Ishikawa (cell line): ENCODE measurements around the gene OTUB1.

Experiments used
- CEBPB ChIP-seq: IDR thresholded peaks from 2 replicates; pipeline ENCODE4 v1.6.1; 2012
- EP300 ChIP-seq: IDR thresholded peaks from 2 replicates; pipeline ENCODE4 v1.6.1; 2012; ENCODE audit warnings: borderline replicate concordance
- FOXM1 ChIP-seq: IDR thresholded peaks from 2 replicates; pipeline ENCODE4 v1.6.1; 2012; ENCODE audit warnings: low read depth, borderline replicate concordance
- NFIC ChIP-seq: IDR thresholded peaks from 2 replicates; pipeline ENCODE4 v1.6.1; 2012
- RAD21 ChIP-seq: IDR thresholded peaks from 2 replicates; pipeline ENCODE4 v1.6.1; 2012; ENCODE audit warnings: low read depth
- REST ChIP-seq: IDR thresholded peaks from 2 replicates; pipeline ENCODE4 v1.6.1; 2012; ENCODE audit warnings: low read depth, mild to moderate bottlenecking
- TAF1 ChIP-seq: IDR thresholded peaks from 2 replicates; pipeline ENCODE4 v1.6.1; 2012; ENCODE audit warnings: low read depth, mild to moderate bottlenecking
- USF1 ChIP-seq: IDR thresholded peaks from 2 replicates; pipeline ENCODE4 v1.6.1; 2012
- YY1 ChIP-seq: IDR thresholded peaks from 2 replicates; pipeline ENCODE4 v1.6.1; 2012; ENCODE audit warnings: low read depth
- ZBTB7A ChIP-seq: IDR thresholded peaks from 2 replicates; pipeline ENCODE4 v1.6.1; 2012; ENCODE audit warnings: low read depth

GRCh38 chr11:64045700-64046099 lies 59.5 kb downstream of the OTUB1 start:
- TF ChIP-seq TAF1: no peak
- TF ChIP-seq NFIC: no peak
- TF ChIP-seq REST: no peak
- TF ChIP-seq EP300: no peak
- TF ChIP-seq CEBPB: no peak
- TF ChIP-seq RAD21: no peak
- no peak for TF ChIP-seq ZBTB7A
- TF ChIP-seq FOXM1: no peak
- TF ChIP-seq YY1: no peak
- TF ChIP-seq USF1: no peak
